Activated T-helper 1 cell treated with anti-CD3 and anti-CD28 coated beads, Interleukin-2, amount 50 U/mL, for 16 hours (primary cell): Measurements from ENCODE around the gene TBCCD1.

Source experiments
- DNase-seq, 2 donors: peaks; one replicate each; pipeline ENCODE4 v3.0.0-alpha.2; 2020; ENCODE audit warnings: low read depth in 1 of 2, low spot score in 1 of 2

Gene TBCCD1, protein sequence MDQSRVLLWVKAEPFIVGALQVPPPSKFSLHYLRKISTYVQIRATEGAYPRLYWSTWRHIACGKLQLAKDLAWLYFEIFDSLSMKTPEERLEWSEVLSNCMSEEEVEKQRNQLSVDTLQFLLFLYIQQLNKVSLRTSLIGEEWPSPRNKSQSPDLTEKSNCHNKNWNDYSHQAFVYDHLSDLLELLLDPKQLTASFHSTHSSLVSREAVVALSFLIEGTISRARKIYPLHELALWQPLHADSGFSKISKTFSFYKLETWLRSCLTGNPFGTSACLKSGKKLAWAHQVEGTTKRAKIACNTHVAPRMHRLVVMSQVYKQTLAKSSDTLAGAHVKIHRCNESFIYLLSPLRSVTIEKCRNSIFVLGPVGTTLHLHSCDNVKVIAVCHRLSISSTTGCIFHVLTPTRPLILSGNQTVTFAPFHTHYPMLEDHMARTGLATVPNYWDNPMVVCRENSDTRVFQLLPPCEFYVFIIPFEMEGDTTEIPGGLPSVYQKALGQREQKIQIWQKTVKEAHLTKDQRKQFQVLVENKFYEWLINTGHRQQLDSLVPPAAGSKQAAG

DNA sequence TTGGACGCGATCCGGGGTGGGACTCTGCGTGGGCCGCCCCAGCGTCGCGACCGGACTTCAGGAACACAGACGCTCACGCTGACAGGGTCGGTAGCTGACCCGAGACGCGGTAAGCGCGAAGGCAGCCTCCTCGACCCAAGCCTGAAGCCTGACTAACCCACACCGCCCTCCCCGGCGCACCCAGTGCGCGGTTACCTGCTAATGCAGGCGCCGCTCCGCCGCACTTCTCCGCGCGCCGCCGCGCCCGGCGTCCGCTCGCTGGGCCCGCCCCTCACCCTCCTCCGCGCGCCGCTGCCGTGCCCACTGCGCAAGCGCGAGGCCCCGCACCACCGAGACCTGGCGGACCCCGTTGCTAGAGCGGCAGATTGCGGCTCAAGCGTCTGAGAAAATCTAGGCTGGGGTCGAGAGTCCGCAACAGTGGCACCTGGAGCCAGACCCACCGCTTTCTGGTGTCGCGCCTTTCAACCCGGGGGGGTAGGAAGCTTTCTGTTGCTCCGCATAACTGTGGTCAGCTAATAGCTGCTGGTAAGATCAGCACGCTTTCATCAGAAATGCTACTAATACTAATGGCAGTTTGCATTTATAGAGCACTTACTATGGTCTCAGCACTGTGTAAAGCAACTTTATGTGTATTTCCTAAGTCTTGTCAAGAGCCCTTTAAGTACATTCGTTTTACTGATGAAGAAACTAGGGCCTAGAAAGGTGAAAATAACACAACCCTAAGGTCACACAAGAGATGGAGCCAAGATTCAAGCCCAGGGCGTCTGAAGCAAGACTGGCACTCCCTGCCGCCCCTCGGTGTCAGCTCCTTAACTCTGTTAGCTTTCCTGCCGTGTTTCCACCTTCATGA, at the start of gene TBCCD1:
Gene TBCCD1 (minus strand): TSS at position 268 of the 850 bp plus-strand sequence. CDS start 3,010 bp downstream, outside the sequence.
- peak; percentile 93 to 96 for DNase-seq

DNA sequence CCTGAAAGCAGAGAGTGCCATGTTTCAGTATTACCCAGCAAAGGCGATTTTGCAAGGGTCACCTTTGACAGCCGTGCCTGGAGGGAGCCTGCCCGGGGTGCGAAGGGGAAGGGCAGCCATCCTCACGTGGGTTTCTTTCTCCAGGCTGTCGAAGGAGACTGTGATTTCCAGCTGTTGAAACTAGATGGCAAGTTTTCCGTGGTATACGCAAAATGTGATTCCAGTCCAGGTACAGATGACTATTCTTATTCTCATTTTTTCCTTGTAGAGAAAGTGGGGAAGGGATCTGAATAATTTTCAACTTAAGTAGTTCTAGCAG, 49.1 kb upstream of the TBCCD1 start:
- no peak for DNase-seq

DNA sequence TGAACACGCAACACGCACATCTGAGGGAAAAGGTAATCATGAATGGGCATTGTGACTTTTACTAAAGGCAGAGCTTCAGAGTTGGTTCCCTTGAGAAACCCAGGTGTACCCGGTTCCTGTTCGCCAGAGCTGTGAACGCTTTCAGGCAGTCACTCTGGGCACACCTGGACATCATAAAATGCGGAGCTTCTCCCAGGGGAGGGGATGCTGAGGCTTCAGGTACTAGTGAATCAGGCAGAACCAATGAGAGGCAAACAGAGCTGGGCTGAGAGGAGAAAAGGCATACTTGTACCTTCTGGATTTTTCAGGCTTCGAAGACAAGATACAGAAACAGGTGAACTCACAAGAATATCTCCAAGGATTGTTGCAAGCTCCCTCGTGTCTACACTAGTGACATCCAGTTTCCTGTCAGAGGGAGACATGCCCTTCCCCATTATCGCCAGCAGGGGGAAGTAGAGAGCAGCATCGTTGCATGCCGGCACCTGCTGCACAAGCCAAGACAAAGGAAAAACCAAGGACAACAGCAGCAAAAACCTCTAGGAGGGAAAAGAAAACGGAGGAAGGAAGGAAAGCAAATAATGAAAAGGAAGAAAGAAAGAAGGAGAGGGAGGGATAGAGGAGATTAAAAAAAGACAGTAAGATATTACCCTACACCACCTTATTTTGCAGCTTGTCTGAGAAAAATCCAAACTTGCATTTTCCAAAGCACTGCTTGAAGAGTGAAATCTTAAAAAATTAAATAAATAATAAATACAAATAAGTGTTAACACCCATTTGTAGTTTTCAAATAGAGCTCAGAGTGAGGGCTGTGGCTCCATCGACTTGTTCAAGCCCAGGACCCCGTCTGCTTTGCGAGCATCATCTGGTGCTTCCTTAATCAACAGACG, 47.7 kb upstream of the TBCCD1 start:
- DNase-seq: peak; percentile 51 to 58

DNA sequence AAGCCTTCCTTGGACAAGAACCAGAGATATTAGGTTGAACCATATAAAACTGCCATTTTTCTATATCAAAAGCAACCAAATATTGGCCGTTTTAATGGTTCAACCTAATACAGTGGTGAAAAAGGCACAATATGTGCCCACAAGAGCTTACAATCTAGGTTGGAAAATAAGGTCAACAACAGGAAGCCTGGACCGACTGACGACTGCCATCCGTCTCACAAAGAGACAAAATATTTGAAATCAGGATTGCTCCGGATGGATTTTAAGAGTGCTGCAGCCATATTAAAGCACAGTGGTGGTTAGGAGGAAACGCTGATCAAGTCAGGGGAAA, 47.1 kb upstream of the TBCCD1 start:
- no peak for DNase-seq

DNA sequence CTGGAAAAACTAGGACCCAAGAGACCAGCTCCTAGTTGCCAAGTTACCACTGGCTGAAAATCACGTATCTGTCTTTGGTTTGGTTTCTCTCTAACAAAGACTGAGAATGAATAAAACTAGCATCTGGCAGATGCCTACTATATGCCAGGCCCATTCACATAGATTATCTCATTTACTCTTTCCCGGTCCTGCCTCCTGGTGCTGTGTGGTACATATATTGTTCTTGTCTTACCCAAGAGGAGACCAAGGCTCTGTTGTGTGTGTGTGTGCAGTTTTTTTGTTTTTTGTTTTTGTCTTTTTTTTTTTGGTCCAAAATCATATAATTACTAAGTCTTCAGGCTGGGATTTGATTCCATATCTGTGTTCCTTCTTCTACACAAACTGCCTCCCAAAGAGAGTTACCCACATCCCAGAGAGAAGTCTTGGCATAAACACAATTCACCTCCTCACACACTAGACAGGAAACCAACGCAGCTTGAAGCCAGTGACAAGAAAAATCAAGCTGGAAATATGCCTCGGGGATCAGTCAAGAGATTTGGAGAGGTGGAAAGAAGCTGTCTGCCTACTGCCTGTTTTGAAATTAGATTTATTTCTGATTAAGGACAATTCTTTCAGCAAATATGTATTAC, 46.6 kb upstream of the TBCCD1 start:
- DNase-seq: no peak

DNA sequence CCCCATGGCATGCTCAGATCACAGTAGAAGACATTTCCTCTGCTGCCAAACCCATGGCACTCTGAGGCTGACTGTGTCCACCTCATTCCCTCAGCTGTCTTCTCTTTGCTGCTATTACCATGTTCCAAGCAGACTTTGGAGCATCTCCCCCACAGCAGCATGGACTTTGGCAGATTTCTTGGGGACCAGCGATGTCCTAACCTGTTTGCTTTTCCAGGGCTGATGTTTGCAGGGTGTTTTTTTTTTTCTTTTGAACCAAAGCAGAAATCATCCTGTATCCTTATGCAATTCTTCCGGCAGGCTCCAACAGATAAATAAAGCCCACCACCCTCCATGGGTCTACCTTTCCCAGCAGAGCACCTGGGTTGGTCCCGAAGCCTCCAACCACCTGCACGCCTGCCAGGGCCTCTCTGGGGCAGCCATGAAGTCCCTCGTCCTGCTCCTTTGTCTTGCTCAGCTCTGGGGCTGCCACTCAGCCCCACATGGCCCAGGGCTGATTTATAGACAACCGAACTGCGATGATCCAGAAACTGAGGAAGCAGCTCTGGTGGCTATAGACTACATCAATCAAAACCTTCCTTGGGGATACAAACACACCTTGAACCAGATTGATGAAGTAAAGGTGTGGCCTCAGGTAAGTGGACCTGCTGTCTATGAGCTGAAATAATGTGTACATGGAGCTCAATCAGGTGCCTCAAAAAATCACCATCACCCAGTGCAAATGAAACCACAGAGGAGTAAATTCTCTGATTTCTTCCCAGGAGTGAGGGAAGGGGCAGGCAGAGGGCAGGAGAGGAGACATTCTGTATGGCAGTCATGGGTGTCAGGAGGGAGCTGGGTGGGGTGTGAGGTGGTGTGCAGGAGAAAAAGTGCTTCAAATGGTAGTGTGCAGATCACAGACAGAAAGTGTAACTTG, 45.8 kb upstream of the TBCCD1 start, which contains the start of gene AHSG:
Gene AHSG (plus strand): TSS at position 340 of the 916 bp plus-strand sequence. CDS start 82 bp downstream, at position 422.
- no peak for DNase-seq

DNA sequence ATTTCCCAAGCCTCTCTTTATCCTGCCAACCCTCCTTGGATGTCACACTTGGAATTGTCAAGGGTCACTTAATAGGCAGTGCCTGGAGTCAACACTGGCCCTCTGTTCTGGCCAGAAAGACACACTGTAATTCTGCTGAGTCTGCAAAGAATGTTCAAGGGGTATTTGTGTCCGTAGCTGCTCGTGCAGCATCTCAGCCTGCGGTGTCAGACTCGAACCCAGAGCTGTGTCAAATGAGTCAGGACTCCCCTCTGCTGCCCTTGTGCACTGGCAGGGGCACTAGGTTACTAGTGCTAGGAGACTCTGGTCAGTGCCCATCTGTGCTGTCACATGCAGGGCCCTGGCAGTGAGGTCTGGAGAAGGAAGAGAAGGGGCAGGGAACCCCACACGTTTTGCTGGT, 44.9 kb upstream of the TBCCD1 start:
- DNase-seq: no peak

DNA sequence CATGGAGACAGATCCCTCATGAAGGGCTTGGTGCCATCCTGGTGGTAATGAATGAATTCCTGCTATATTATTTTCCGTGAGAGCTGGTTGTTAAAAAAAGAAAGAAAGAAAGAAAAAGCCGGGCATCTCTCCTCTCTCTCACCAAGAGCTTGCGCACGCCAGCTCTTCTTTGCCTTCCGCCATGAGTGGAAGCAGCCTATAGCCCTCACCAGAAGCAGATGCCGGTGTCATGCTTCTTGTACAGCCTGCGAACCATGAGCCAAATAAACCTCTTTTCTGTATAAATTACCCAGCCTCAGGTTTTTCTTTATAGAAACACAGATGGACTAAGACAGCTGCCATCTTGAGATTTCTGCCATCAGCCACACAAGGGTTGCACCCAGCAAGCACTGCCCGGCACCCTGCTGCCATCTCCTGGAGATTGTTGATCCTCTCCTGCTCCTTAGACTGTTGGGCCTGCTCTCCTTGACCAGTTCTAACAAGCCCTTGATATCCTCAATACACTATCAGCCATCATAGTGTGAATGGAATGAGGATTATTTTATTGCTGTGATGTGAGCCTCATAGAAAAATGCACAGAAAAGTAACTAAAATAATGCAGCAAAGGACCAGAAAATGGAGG, 42.2 kb upstream of the TBCCD1 start:
- no peak for DNase-seq

DNA sequence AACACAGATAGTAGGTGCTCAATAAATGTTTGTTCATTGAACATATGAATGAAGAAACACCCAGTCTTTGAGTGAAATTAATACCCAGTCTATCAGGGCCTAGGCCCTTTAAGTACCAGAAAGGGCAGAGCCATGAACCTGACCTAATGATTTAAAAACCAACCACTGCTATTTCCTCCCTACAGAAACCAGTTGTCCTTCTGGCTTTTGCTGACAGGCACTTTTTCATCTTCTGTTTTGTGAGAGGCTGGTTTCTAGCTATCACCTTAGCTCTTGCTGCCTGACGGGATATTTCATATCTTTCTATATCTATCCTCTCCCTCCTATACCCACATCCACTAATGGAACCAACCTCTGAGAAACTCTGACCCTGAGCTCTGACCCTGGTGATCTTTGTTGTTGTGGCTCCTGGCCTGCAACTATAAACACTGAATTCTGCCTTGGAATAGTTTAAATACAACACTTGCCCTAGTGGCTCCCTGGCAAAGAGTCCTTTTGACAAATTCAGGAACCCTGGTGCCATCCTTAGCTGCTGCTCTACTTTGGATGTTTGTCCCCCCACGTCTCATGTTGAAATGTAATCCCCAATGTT, 41.6 kb upstream of the TBCCD1 start:
- no peak for DNase-seq

DNA sequence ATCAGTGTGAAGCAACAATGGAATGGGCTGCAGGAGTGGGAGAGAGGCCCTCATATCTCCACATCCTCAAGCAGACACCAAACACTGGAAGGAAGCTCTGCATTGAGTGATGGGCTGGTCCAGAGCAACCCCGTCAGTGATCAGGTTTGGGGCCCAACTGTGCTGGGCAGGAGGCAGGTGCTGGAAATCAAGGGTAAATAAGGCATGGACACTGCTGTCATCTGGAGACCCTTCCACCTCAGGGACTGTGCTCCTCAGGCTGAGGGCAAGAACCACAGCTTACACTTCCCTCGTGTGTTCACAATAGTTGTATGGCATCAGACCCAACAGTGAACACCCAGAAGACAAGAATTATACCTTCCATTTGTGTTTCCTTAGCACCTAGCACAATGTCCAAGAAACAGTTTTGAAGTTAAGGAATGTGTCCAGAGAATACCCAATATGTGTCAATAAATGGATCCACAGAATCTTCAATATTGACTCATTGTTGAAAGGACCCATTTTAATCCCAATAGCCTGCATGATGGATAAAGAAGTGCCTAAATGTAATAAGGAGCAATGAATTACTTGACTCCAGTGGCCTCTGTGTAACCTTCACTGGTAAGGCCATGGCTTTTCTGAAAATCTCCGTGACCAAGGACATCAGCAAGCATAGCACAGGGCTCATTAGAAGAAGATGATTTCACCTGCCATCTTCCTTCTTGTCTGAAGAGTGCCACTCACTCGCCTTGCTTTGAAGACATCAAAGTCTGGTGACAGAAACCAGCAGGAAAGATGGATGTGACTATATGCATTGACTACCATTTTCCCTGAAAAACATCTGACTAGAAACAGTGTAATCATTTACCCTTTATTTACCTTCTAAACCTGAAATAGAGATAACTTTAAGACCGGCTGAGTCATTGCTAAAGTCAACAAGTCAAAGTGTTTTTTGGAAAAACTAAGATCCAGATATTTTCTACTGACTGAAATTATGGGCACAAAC, 38.7 kb upstream of the TBCCD1 start:
- DNase-seq: no peak

DNA sequence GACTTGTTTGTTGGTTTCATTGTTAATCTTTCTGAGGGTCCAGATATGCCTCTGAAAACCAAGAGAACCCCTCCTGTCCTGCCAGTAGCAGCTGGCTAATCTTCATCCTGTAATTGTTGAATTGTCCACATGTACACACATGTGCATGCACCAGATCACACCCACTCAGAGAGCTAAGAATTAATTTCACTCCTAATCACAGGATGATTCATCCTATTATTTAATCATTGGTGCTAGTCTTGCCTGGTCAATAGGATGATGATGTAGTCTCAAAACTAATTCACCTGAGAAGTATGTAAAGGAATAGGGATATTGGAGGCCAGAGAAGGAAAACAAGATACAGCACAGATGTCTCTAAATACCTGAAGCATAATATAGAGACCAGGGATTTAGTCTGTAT, 37.9 kb upstream of the TBCCD1 start:
- no peak for DNase-seq

DNA sequence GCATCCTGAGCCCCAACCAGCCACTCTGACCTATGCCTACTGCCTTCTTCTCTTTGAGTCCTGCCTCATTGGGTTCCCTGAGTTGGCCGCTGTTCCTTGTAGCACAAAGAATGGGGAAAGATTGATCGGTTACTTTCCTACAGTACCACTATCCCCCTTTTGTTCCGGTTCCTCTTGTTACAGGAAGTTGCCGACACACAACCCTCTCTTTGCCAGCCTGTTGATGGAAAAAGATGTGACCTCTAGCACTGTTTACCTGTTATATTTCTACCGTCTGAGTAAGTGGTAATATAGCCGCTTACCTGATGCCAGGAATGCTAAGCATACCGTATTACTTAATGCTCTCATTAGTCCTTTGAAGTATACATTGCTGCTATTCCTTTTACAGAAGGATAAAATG, 36.0 kb upstream of the TBCCD1 start:
- DNase-seq: no peak

DNA sequence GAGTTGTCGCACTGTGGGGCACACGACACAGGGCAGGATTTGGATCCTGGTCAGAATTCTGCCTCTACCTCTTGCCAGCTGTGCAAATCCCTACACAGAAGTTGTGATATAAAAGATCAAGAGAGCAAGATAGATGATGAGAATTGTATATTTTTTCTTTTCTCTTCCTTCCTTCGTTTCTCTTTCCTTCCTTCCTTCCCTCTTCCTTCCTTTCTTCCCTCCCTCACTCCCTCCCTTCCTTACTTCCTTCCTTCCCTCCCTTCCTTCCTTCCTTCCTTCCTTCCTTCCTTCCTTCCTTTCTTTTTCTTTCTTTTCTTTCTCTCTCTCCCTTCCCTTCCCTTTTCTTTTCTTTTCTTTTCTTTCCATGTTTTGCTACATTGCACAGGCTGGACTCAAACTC, 33.8 kb upstream of the TBCCD1 start:
- DNase-seq: no peak

DNA sequence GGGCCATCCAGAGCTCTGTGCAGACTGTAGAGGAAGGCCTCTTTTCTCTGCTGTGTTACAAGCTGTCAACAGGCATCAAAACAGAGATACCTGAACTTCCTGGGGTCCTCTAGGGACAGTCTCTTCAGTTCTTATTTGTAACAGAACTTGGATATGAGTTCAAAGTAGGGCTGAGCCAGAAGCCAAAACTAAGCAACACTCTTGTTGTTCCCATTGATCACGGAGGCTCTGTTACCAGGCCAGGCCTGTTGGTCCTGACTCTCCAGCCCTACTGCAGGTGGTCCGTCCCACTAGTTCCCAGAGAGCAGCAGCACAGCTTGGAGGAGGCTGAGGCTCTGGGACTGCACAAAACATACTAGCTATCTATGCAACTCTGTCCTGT, 32.6 kb upstream of the TBCCD1 start:
- no peak for DNase-seq

DNA sequence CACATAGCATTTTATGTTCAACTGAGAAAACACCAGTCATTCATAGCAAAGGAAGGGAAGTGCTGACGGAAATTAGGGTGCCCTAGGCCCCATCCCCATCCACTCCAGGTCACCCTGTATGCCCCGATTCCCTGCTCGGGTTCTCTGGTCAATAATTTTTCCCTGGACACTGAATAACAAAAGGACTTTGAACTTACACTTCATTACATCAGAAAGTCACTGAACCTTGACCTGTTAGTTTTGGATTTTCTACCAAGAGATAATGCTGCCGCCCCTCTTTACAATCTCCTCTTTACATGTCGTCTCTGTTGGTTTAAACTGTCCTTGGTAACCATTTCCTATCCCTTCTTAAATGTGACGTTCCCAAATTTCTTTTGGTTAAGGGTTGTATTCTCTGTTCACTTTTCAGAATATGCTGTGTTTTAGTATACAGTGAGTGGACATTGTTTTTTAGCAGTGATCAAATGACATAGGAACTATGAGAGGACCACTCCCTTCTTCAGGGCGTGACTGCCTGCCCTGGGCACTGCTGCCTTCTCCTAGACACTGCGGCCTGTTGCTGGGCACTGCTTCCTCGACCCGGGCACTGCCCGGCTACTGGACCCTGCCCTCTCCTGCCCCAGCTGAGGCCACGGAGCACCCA, 32.1 kb upstream of the TBCCD1 start:
- DNase-seq: no peak

DNA sequence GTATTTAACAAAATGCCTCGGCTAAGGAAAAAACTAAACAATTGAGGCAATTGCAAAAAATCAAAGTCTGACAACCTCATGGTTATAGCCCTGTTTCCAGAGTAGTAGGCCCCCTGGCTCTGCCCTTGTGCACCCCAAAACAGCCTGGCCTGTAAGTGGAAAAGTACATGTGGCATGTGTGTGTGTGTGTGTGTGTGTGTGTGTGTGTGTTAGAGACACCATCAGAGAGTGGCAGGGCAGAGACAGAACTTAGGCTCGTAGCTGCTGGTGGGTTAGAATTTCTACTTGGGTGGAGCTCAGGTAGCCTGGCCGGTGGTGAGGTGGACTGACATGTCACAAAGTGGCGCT, 31.6 kb upstream of the TBCCD1 start:
- no peak for DNase-seq

DNA sequence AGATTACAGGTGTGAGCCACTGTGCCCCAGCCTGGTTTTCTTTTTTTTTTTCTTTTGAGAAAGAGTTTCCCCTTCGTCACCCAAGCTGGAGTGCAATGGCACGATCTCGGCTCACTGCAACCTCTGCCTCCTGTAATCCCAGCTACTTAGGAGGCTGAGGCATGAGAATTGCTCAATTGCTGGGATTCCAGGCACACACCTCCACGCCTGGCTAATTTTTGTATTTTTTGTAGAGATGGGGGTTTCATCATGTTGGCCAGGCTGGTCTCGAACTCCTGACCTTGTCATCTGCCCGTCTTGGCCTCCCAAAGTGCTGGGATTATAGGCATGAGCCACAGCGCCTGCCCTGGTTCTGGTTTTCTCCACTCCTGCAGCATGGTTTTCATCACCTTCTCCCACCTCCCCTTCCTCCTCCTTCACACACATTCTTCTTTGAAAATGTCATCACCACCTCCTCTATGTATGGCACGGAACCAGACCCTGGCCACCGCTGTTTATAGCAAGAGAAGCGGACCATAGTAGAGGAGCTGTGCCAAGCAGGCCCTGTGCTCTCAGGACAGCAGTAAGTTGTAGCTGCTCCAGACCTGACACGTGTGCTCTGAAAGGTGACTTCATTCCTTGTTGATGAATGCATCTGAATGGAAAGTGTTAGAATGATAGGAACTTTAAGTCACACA, 31.1 kb upstream of the TBCCD1 start:
- no peak for DNase-seq
